OCI-LY1 (cell line): ENCODE data around the gene ACTRT2.

Source experiments
- H2AFZ ChIP-seq: fragments of 200-600 bp; sonication (generic), shearing (Covaris generic); 2 replicates; pipeline ENCODE4 v1.6.0; 2014; ENCODE audit warnings: antibody characterized with exemption, mild to moderate bottlenecking, low read length
- H3F3A ChIP-seq: fragments of 200-600 bp; sonication (generic), shearing (Covaris generic); 2 replicates; pipeline ENCODE4 v1.6.0; 2014; ENCODE audit warnings: mild to moderate bottlenecking, antibody characterized with exemption, low read length, moderate library complexity; ENCODE audit not compliant: insufficient read depth
- H3K27ac ChIP-seq: fragments of 200-600 bp; sonication (generic); 2 replicates; pipeline ENCODE4 v1.5.1; 2014; ENCODE audit warnings: low read length, mixed run types, mild to moderate bottlenecking, low read depth; ENCODE audit not compliant: poor library complexity, severe bottlenecking
- H3K27me3 ChIP-seq: fragments of 200-600 bp; sonication (generic); 2 replicates; pipeline ENCODE4 v1.6.0; 2014; ENCODE audit warnings: antibody characterized with exemption, mild to moderate bottlenecking, low read length, moderate library complexity; ENCODE audit not compliant: insufficient read depth
- H3K36me3 ChIP-seq: fragments of 200-600 bp; sonication (generic); 2 replicates; pipeline ENCODE4 v1.6.1; 2014; ENCODE audit warnings: mild to moderate bottlenecking, antibody characterized with exemption, low read length, moderate library complexity, mixed read lengths; ENCODE audit not compliant: insufficient read depth
- H3K4me1 ChIP-seq: fragments of 200-600 bp; sonication (generic); 2 replicates; pipeline ENCODE4 v1.5.1; 2014; ENCODE audit warnings: mild to moderate bottlenecking, low read length, moderate library complexity; ENCODE audit not compliant: insufficient read depth, severe bottlenecking
- H3K4me2 ChIP-seq: fragments of 200-600 bp; sonication (generic), shearing (Covaris generic); 2 replicates; pipeline ENCODE4 v1.6.1; 2014; ENCODE audit warnings: low read length
- H3K4me3 ChIP-seq: fragments of 200-600 bp; sonication (generic); 2 replicates; pipeline ENCODE4 v1.5.1; 2014; ENCODE audit warnings: low read length, low read depth, mild to moderate bottlenecking, mixed read lengths; ENCODE audit not compliant: poor library complexity, severe bottlenecking
- H3K79me2 ChIP-seq: fragments of 200-600 bp; shearing (Covaris generic); 2 replicates; pipeline ENCODE4 v1.6.1; 2016; ENCODE audit warnings: mixed run types, low read length, mixed read lengths; ENCODE audit not compliant: insufficient read depth
- H3K9ac ChIP-seq: fragments of 200-600 bp; sonication (generic), shearing (Covaris generic); 2 replicates; pipeline ENCODE4 v1.6.1; 2014; ENCODE audit warnings: mild to moderate bottlenecking, low read length, mixed read lengths
- H3K9me2 ChIP-seq: fragments of 200-600 bp; sonication (generic), shearing (Covaris generic); 2 replicates; pipeline ENCODE4 v1.6.1; 2014; ENCODE audit warnings: low read depth, mild to moderate bottlenecking, low read length, mixed read lengths
- H3K9me3 ChIP-seq: fragments of 200-600 bp; shearing (Covaris generic); 2 replicates; pipeline ENCODE4 v1.6.1; 2014; ENCODE audit warnings: low read length, mixed read lengths
- H4K20me1 ChIP-seq: fragments of 200-600 bp; sonication (generic), shearing (Covaris generic); 2 replicates; pipeline ENCODE4 v1.6.0; 2016; ENCODE audit warnings: mild to moderate bottlenecking, low read length; ENCODE audit not compliant: insufficient read depth
- EZH2 ChIP-seq: fragments of 200-600 bp; sonication (generic), shearing (Covaris generic); IDR thresholded peaks from 2 replicates; pipeline ENCODE4 v1.8.0; 2017; ENCODE audit warnings: borderline replicate concordance, mixed run types, mild to moderate bottlenecking, antibody characterized with exemption, low read length, moderate library complexity, mixed read lengths
- TF ChIP-seq, protein P1 (sequence below): fragments of 200-600 bp; sonication (generic), shearing (Covaris generic); IDR thresholded peaks from 2 replicates; pipeline ENCODE4 v1.5.1; 2017; ENCODE audit warnings: mild to moderate bottlenecking, antibody characterized with exemption, low read length, moderate library complexity, mixed read lengths

Gene ACTRT2

DNA sequence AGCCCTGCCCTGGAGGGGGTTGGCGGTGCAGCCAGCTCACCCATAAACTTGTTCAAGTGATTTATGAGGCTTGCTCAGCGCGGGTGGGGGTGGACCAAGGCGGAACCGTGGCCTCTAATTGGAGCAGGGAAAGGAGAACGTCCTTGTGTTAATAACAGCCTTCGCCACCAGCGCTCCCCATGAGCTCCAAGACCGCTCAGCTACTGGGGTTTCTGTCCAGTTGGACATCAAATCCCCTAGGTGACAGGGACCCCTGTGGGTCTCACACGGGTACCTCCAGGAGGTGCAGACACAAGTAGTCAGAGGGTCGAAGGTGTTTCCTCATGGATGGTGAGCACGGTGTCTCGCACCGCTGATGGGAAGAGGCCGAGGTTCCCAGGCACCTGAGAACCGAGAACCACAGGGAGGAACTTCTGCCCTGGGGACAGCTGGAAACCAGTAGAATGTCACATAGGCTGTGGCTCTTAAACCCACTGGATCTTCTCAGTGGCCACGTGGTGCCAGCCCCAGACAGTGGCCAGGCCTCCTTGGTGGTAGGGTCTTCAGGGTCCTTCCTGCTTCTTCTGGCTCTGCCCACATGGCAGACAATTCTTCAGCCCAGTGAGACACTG lies 3.7 kb upstream of the ACTRT2 start:
- TF ChIP-seq, protein P1, sequence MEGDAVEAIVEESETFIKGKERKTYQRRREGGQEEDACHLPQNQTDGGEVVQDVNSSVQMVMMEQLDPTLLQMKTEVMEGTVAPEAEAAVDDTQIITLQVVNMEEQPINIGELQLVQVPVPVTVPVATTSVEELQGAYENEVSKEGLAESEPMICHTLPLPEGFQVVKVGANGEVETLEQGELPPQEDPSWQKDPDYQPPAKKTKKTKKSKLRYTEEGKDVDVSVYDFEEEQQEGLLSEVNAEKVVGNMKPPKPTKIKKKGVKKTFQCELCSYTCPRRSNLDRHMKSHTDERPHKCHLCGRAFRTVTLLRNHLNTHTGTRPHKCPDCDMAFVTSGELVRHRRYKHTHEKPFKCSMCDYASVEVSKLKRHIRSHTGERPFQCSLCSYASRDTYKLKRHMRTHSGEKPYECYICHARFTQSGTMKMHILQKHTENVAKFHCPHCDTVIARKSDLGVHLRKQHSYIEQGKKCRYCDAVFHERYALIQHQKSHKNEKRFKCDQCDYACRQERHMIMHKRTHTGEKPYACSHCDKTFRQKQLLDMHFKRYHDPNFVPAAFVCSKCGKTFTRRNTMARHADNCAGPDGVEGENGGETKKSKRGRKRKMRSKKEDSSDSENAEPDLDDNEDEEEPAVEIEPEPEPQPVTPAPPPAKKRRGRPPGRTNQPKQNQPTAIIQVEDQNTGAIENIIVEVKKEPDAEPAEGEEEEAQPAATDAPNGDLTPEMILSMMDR = no peak
- TF ChIP-seq EZH2 = no peak
- no peak overlapping the region for H3K27ac ChIP-seq
- no peaks in the 10 kb centered on the region for H3K9me3 ChIP-seq
- H3F3A ChIP-seq = no peaks in the 10 kb centered on the region
- H3K79me2 ChIP-seq = no peaks in the 10 kb centered on the region
- no peaks in the 10 kb centered on the region for H3K36me3 ChIP-seq
- H3K9ac ChIP-seq = no peak overlapping the region
- H3K4me1 ChIP-seq = no peaks in the 10 kb centered on the region
- no peaks in the 10 kb centered on the region for H4K20me1 ChIP-seq
- H3K4me2 ChIP-seq = no peak overlapping the region
- H3K4me3 ChIP-seq = no peak overlapping the region
- H3K9me2 ChIP-seq = no peaks in the 10 kb centered on the region
- no peak overlapping the region for H2AFZ ChIP-seq
- H3K27me3 ChIP-seq = no peaks in the 10 kb centered on the region

DNA sequence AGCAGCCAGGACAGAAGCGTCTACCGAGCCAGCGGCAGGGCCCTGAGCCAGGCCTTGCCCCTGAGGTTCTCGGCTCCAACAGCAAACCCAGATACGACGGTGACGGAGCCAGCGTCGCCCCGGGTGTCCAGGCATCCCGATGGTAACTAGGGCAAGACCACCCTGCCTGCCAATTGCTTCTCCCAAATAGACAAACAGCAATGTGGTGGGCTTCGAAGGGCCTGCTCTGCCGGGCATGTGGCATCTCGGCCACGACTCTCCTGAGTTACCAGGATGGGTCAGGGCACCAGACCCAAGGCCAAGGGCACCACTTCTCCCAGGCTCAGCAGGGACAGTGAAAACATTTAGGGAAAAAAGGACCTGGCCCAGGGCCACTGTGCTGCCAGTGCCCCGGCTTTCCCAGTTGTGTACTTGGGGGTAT lies 3.2 kb upstream of the ACTRT2 start:
- H3K79me2 ChIP-seq = no peaks in the 10 kb centered on the region
- no peaks in the 10 kb centered on the region for H3K36me3 ChIP-seq
- H4K20me1 ChIP-seq = no peaks in the 10 kb centered on the region
- no peaks in the 10 kb centered on the region for H3F3A ChIP-seq
- H2AFZ ChIP-seq = no peak overlapping the region
- H3K4me2 ChIP-seq = no peak overlapping the region
- H3K4me3 ChIP-seq = no peak overlapping the region
- no peaks in the 10 kb centered on the region for H3K27me3 ChIP-seq
- no peaks in the 10 kb centered on the region for H3K9me2 ChIP-seq
- no peaks in the 10 kb centered on the region for H3K9me3 ChIP-seq
- TF ChIP-seq EZH2 = no peak
- TF ChIP-seq, protein P1 = no peak
- H3K27ac ChIP-seq = no peak overlapping the region
- H3K9ac ChIP-seq = no peak overlapping the region
- no peaks in the 10 kb centered on the region for H3K4me1 ChIP-seq

DNA sequence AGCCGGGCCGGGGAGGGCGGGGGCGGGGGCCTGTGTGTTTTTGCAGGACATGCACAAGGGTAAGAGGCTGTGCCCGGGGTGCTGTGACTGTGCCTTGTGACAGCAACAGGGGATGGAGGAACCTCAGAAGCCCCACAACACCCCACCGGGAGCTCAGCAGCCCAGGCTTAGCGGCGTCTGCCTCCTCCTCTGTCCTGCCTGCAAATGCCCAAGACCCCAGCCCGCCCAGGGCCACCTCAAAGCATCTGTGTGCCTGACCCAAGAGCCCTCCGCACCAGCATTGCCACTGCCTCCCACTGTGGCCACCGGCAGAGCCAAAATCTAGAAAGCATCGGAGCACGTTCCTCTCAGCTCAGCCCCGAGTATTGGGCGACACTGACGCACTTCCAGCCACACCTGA lies 2.7 kb upstream of the ACTRT2 start:
- Histone ChIP-seq H3K4me1 (no peaks in the 10 kb centered on the region), H2AFZ (no peak overlapping the region), H3K9ac (no peak overlapping the region), H3K9me2 (no peaks in the 10 kb centered on the region), H4K20me1 (no peaks in the 10 kb centered on the region), H3K4me3 (no peak overlapping the region), H3F3A (no peaks in the 10 kb centered on the region), H3K9me3 (no peaks in the 10 kb centered on the region), H3K79me2 (no peaks in the 10 kb centered on the region), H3K36me3 (no peaks in the 10 kb centered on the region), H3K27ac (no peak overlapping the region), H3K27me3 (no peaks in the 10 kb centered on the region), H3K4me2 (no peak overlapping the region)
- TF ChIP-seq, protein P1 = no peak
- no peak for TF ChIP-seq EZH2
